NCI-H526 (cell line): Measurements from ENCODE around the gene BAIAP2L1.
"Not testable (repeated sequence)": the region's sequence is repeated elsewhere in the genome, so short reads cannot be mapped to it uniquely, and the experiment has no call there.

ENCODE experiments used
- DNase-seq, 2 experiments: peaks; one replicate each; lab custom pipeline; 2025; lab: John Stamatoyannopoulos, UW

Gene BAIAP2L1

GRCh38 chr7:98321301-98321700 lies 79.6 kb downstream of the BAIAP2L1 start:
- no peak for DNase-seq

GRCh38 chr7:98319176-98319575 lies 81.7 kb downstream of the BAIAP2L1 start:
- no peak for DNase-seq

- DNase-seq = no peak
Measured at GRCh38 chr7:98317366-98318040, 83.4 kb downstream of the BAIAP2L1 start.

- DNase-seq = not testable (repeated sequence)
Measured at GRCh38 chr7:98315994-98316527, 84.8 kb downstream of the BAIAP2L1 start.

- peak in 1 of 2 experiments; percentile 25 for DNase-seq
Measured at GRCh38 chr7:98315318-98315993, 85.4 kb downstream of the BAIAP2L1 start.

- DNase-seq = no peak
Measured at GRCh38 chr7:98314469-98314868, 86.4 kb downstream of the BAIAP2L1 start.

GRCh38 chr7:98312201-98312600 lies 88.7 kb downstream of the BAIAP2L1 start:
- no peak for DNase-seq

- DNase-seq = no peak
Measured at GRCh38 chr7:98309566-98309965, 91.3 kb downstream of the BAIAP2L1 start.

GRCh38 chr7:98307971-98308466 lies 92.9 kb downstream of the BAIAP2L1 start:
- DNase-seq = no peak

GRCh38 chr7:98305951-98306535 lies 94.8 kb downstream of the BAIAP2L1 start:
- DNase-seq = no peak

GRCh38 chr7:98303906-98304305 lies 97.0 kb downstream of the BAIAP2L1 start:
- DNase-seq = no peak

- DNase-seq = no peak
Measured at GRCh38 chr7:98303176-98303865, 97.6 kb downstream of the BAIAP2L1 start.

- DNase-seq = no peak
Measured at GRCh38 chr7:98301693-98302470, 99.0 kb downstream of the BAIAP2L1 start.

GRCh38 chr7:98300595-98301372 lies 100.1 kb downstream of the BAIAP2L1 start:
- no peak for DNase-seq

- no peak for DNase-seq
Measured at GRCh38 chr7:98297626-98298286, 103.1 kb downstream of the BAIAP2L1 start.

- no peak for DNase-seq
Measured at GRCh38 chr7:98296833-98297232, 104.1 kb downstream of the BAIAP2L1 start.

GRCh38 chr7:98295467-98296192 lies 105.3 kb downstream of the BAIAP2L1 start:
- DNase-seq = no peak

GRCh38 chr7:98294798-98295382 lies 106.0 kb downstream of the BAIAP2L1 start:
- DNase-seq = peak; percentile 44 to 87

- DNase-seq = no peak
Measured at GRCh38 chr7:98294326-98294725, 106.6 kb downstream of the BAIAP2L1 start.
